B cell (primary cell): ENCODE results near the gene ZNF483. TPM values are rescaled to one million over a fixed set of nuclear protein-coding genes. Genes with fewer than 3 reads are reported as not detected.
"Not testable (repeated sequence)": the region's sequence is repeated elsewhere in the genome, so short reads cannot be mapped to it uniquely, and the experiment has no call there.

Experiments
- ATAC-seq: fragments of 200-7000 bp; cut with Tn5 transposase; one replicate; pipeline ENCODE4 v1.10.0; 2021; ENCODE audit warnings: low read depth, mild to moderate bottlenecking, moderate number of reproducible peaks, moderate library complexity
- CTCF ChIA-PET: fragments of 350-600 bp; sonication (Branson Sonifier 250); formaldehyde crosslinking; loops from one replicate; lab custom pipeline; 2021; ENCODE audit warnings: antibody characterized with exemption, inconsistent platforms; lab: Charles Lee
- POLR2A ChIA-PET: fragments of 350-600 bp; sonication (Branson Sonifier 250); formaldehyde crosslinking; loops from one replicate; lab custom pipeline; 2021; ENCODE audit warnings: antibody characterized with exemption; lab: Charles Lee
- DNase-seq: peaks from one replicate; pipeline ENCODE4 v3.0.0; 2013
- H2AFZ ChIP-seq: 2 replicates; pipeline ENCODE4 v1.6.1; 2012; ENCODE audit warnings: mild to moderate bottlenecking, low read depth, low read length; ENCODE audit not compliant: insufficient read depth, poor library complexity, severe bottlenecking
- H3K27ac ChIP-seq, 2 donors: 1 replicate in 1 of 2; 2 replicates in 1 of 2; pipeline ENCODE4 v1.5.1; 2012 to 2013; ENCODE audit warnings: low read length in 2 of 2, mild to moderate bottlenecking in 2 of 2, moderate library complexity in 1 of 2
- H3K27me3 ChIP-seq, 4 experiments: fragments of 200-600 bp in 1 of 4; sonication (generic) in 1 of 4; replicated peaks in 1 of 4; 1 replicate in 2 of 4; 2 replicates in 2 of 4; pipeline versions ENCODE4 v1.6.1 to v1.7.0; 2013 to 2016; ENCODE audit warnings: low read length in 3 of 4, mild to moderate bottlenecking in 2 of 4, mixed read lengths in 1 of 4, moderate library complexity in 1 of 4; ENCODE audit not compliant: insufficient read depth in 4 of 4, control insufficient read depth in 3 of 4; ENCODE audit errors: control extremely low read depth in 1 of 4
- H3K36me3 ChIP-seq, 2 experiments: replicated peaks in 1 of 2; 1 replicate in 1 of 2; 2 replicates in 1 of 2; pipeline versions ENCODE4 v1.6.1 to v1.7.1; 2013; ENCODE audit warnings: low read length in 1 of 2; ENCODE audit not compliant: insufficient read depth in 2 of 2, control insufficient read depth in 1 of 2; ENCODE audit errors: control extremely low read depth in 1 of 2, extremely low read depth in 1 of 2
- H3K4me1 ChIP-seq, 2 donors: fragments of 200-600 bp in 1 of 2; sonication (generic) in 1 of 2; 1 replicate in 1 of 2; 2 replicates in 1 of 2; pipeline versions ENCODE4 v1.5.1 to v1.6.1; 2013 to 2017; ENCODE audit warnings: low read length in 2 of 2; ENCODE audit not compliant: control insufficient read depth in 2 of 2, insufficient read depth in 2 of 2
- H3K4me2 ChIP-seq: replicated peaks from 2 replicates; pipeline ENCODE3; 2012; ENCODE audit warnings: mild to moderate bottlenecking, low read depth, low read length; ENCODE audit not compliant: poor library complexity, severe bottlenecking
- H3K4me3 ChIP-seq, 5 experiments: fragments of 200-600 bp in 1 of 5; sonication (generic) in 1 of 5; 1 replicate in 3 of 5; 2 replicates in 2 of 5; pipeline versions ENCODE4 v1.5.1 to v1.7.0; 2011 to 2016; ENCODE audit warnings: low read length in 4 of 5, mild to moderate bottlenecking in 4 of 5, low read depth in 2 of 5, control low read depth in 1 of 5, moderate library complexity in 1 of 5; ENCODE audit not compliant: insufficient read depth in 1 of 5; ENCODE audit errors: control extremely low read depth in 1 of 5, extremely low read depth in 1 of 5
- H3K79me2 ChIP-seq: fragments of 200-600 bp; sonication (generic); one replicate; pipeline ENCODE4 v1.6.0; 2016; ENCODE audit warnings: low read length; ENCODE audit not compliant: control insufficient read depth, insufficient read depth
- H3K9ac ChIP-seq: fragments of 200-600 bp; sonication (generic); 2 replicates; pipeline ENCODE4 v1.6.1; 2017; ENCODE audit warnings: mild to moderate bottlenecking, low read length, moderate library complexity
- H3K9me3 ChIP-seq, 3 donors: one replicate each; pipeline versions ENCODE4 v1.6.1 to v1.7.1; 2013; ENCODE audit warnings: low read length in 2 of 3; ENCODE audit not compliant: control insufficient read depth in 2 of 3, insufficient read depth in 1 of 3; ENCODE audit errors: control extremely low read depth in 1 of 3
- H4K20me1 ChIP-seq: 2 replicates; pipeline ENCODE4 v1.6.0; 2012; ENCODE audit warnings: mild to moderate bottlenecking, low read length; ENCODE audit not compliant: insufficient read depth, control insufficient read depth, poor library complexity, severe bottlenecking
- H3K27ac Mint-ChIP-seq: one replicate; pipeline ENCODE4 v1.8.0; 2021; ENCODE audit warnings: mixed read lengths
- H3K27me3 Mint-ChIP-seq: one replicate; pipeline ENCODE4 v1.8.0; 2021; ENCODE audit warnings: mixed read lengths
- H3K4me1 Mint-ChIP-seq: one replicate; pipeline ENCODE4 v1.8.0; 2021; ENCODE audit warnings: mixed read lengths
- H3K4me3 Mint-ChIP-seq: one replicate; pipeline ENCODE4 v1.8.0; 2021; ENCODE audit warnings: mixed read lengths
- H3K9me3 Mint-ChIP-seq: one replicate; pipeline ENCODE4 v1.8.0; 2022; ENCODE audit warnings: mixed read lengths; ENCODE audit not compliant: insufficient read depth
- CTCF ChIP-seq: fragments of 200-600 bp; IDR thresholded peaks from one replicate; pipeline ENCODE4 v1.8.0; 2022; ENCODE audit warnings: antibody characterized with exemption, mild to moderate bottlenecking
- EZH2 ChIP-seq: IDR thresholded peaks from 2 replicates; pipeline ENCODE4 v1.6.1; 2012; ENCODE audit warnings: borderline replicate concordance, low read depth, mild to moderate bottlenecking, moderate library complexity, low read length; ENCODE audit not compliant: insufficient read depth, poor library complexity, severe bottlenecking
- WGBS: methylation state at CpG from one replicate; pipeline ENCODE4 v1.1.5; 2013; ENCODE audit warnings: missing lambda C conversion rate; ENCODE audit not compliant: insufficient coverage; 5-methylcytosine and 5-hydroxymethylcytosine counted together
- intact Hi-C: fragments of 100-400 bp; cut with micrococcal nuclease; formaldehyde crosslinking; loops from one replicate; pipeline ENCODE4 v1.10.0; 2022
- polyA plus RNA-seq: library from polyadenylated mRNA; depleted of rRNA; stranded (reverse); fragments of >200 nt; gene quantifications from 2 replicates; pipeline ENCODE4 v1.2.3, GENCODE V29; 2012
- total RNA-seq, 2 donors: library from RNA; stranded (reverse); fragments of 120-200 nt in 1 of 2; gene quantifications; 1 replicate in 1 of 2; 2 replicates in 1 of 2; pipeline versions ENCODE4 v1.2.3 to v1.2.4, GENCODE V29; 2013 to 2022

Gene ZNF483
- total and polyA plus RNA-seq, 2 donors (not counting 1 experiment from before 2014, with no cell fraction given) = 0.43 to 3.0 TPM

- Histone ChIP-seq H4K20me1 (no peaks in the 10 kb centered on the region), H3K27me3 (peaks cover 0 to 4% (median 0%) of the 10 kb centered on the region in 4 experiments), H3K27ac (no peak overlapping the region), H3K4me3 (no peak overlapping the region), H2AFZ (no peak overlapping the region), H3K9ac (no peak overlapping the region), H3K79me2 (no peaks in the 10 kb centered on the region), H3K9me3 (peaks cover 0 to 14% (median 0%) of the 10 kb centered on the region in 3 donors), H3K4me1 (no peaks in the 10 kb centered on the region), H3K36me3 (no peaks in the 10 kb centered on the region), H3K4me2 (no peak overlapping the region)
- no peak overlapping the region for H3K4me3 Mint-ChIP-seq
- TF ChIP-seq EZH2 (no peak), CTCF (no peak)
- ChIA-PET POLR2A (no interaction called here), CTCF (no interaction called here)
- no peaks in the 10 kb centered on the region for H3K4me1 Mint-ChIP-seq
- WGBS = 94% methylated on average over 3 of the region's 3 CpGs
- no peak for ATAC-seq
- intact Hi-C loops = no loop called here
- H3K27ac Mint-ChIP-seq = no peak overlapping the region
- peaks cover 13% of the 10 kb centered on the region for H3K27me3 Mint-ChIP-seq
- no peaks in the 10 kb centered on the region for H3K9me3 Mint-ChIP-seq
- no peak for DNase-seq
Observed at GRCh38 chr9:111502506-111502905, 22.5 kb upstream of the ZNF483 start.

GRCh38 chr9:111511581-111511980 is 13.4 kb upstream of the ZNF483 start:
- POLR2A ChIA-PET, ATAC-seq, H4K20me1 ChIP-seq, H3K4me2 ChIP-seq, H3K9me3 Mint-ChIP-seq, H3K27ac ChIP-seq, H3K4me3 Mint-ChIP-seq, H3K79me2 ChIP-seq, H3K9ac ChIP-seq, H3K27me3 ChIP-seq, intact Hi-C loops, H3K4me3 ChIP-seq, H3K27me3 Mint-ChIP-seq, H3K36me3 ChIP-seq, CTCF ChIA-PET, H3K27ac Mint-ChIP-seq, DNase-seq, H2AFZ ChIP-seq, H3K4me1 ChIP-seq, H3K4me1 Mint-ChIP-seq: not testable (repeated sequence)
- H3K9me3 ChIP-seq = peaks cover 0 to 18% (median 0%) of the 10 kb centered on the region in 3 donors
- 88% methylated on average over 3 of the region's 6 CpGs for WGBS
